IPS-20b (cell line): ENCODE results near the gene HMGCS2.
"Not testable (repeated sequence)": the region's sequence is repeated elsewhere in the genome, so short reads cannot be mapped to it uniquely, and the experiment has no call there.

Experiments used
- H3K27ac ChIP-seq: one replicate; pipeline ENCODE4 v1.5.1; 2013; ENCODE audit warnings: low read length
- H3K27me3 ChIP-seq: 2 replicates; pipeline ENCODE4 v1.6.1; 2013; ENCODE audit warnings: mild to moderate bottlenecking, low read length, inconsistent platforms; ENCODE audit not compliant: insufficient read depth
- H3K36me3 ChIP-seq: 2 replicates; pipeline ENCODE4 v1.6.1; 2013; ENCODE audit warnings: low read depth, mild to moderate bottlenecking, inconsistent platforms, low read length, moderate library complexity; ENCODE audit not compliant: insufficient read depth
- H3K4me1 ChIP-seq: 2 replicates; pipeline ENCODE4 v1.6.1; 2013; ENCODE audit warnings: mild to moderate bottlenecking, control low read depth, inconsistent platforms, low read length, moderate library complexity; ENCODE audit not compliant: insufficient read depth
- H3K4me3 ChIP-seq: 2 replicates; pipeline ENCODE4 v1.5.1; 2013; ENCODE audit warnings: mild to moderate bottlenecking, low read length, inconsistent platforms
- H3K9ac ChIP-seq: 2 replicates; pipeline ENCODE4 v1.6.1; 2013; ENCODE audit warnings: low read depth, mild to moderate bottlenecking, inconsistent platforms, low read length, moderate library complexity
- H3K9me3 ChIP-seq: 2 replicates; pipeline ENCODE4 v1.6.1; 2013; ENCODE audit warnings: mild to moderate bottlenecking, low read depth, low read length, inconsistent platforms; ENCODE audit not compliant: insufficient read depth

HMGCS2 gene

GRCh38 chr1:119720866-119721440 lies 47.8 kb downstream of the HMGCS2 start:
- no peak overlapping the region for H3K27ac ChIP-seq
- H3K36me3 ChIP-seq: peaks cover 76% of the 10 kb centered on the region
- H3K9ac ChIP-seq: no peak overlapping the region

GRCh38 chr1:119718972-119719371 lies 49.7 kb downstream of the HMGCS2 start:
- Histone ChIP-seq H3K36me3 (peaks cover 69% of the 10 kb centered on the region), H3K9ac (no peak overlapping the region), H3K4me1 (peaks cover 21% of the 10 kb centered on the region)

More at GRCh38 chr1:119720866-119721440, 47.8 kb downstream of the HMGCS2 start:
- peaks cover 6% of the 10 kb centered on the region for H3K4me1 ChIP-seq
- H3K4me3 ChIP-seq: no peak overlapping the region
- H3K9me3 ChIP-seq: no peaks in the 10 kb centered on the region
- no peaks in the 10 kb centered on the region for H3K27me3 ChIP-seq

GRCh38 chr1:119718409-119718808 lies 50.3 kb downstream of the HMGCS2 start:
- Histone ChIP-seq H3K27ac (no peak overlapping the region), H3K4me1 (peaks cover 21% of the 10 kb centered on the region), H3K27me3 (no peaks in the 10 kb centered on the region)

More at GRCh38 chr1:119718972-119719371, 49.7 kb downstream of the HMGCS2 start:
- no peaks in the 10 kb centered on the region for H3K9me3 ChIP-seq
- no peak overlapping the region for H3K27ac ChIP-seq
- H3K4me3 ChIP-seq: no peak overlapping the region
- H3K27me3 ChIP-seq: no peaks in the 10 kb centered on the region

DNA sequence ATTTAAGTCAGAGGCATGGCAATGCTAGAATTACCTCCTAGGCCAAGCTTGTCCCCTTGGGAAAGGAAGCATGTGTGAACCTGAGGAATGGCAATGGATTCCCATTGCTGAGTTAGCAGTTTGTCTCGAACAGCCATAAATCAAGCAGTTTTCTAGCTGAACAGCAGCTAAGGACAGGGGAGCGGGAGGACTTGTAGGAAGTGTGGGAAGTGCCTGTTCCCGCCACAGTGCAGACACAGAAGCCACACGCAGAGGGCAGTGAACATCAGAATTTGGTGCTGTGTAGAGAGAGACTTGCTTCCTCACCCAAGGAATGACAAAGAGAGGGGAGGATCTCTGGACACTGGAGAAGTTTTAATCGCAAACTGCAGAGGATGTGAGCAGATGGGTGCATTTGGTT lies 53.2 kb downstream of the HMGCS2 start:
- no peaks in the 10 kb centered on the region for H3K27me3 ChIP-seq
- H3K4me3 ChIP-seq: peak overlapping the region; percentile 98; the same call in 1 of the 2 replicates
- no peaks in the 10 kb centered on the region for H3K9me3 ChIP-seq
- H3K9ac ChIP-seq: peak overlapping the region; percentile 7; the same call in 1 of the 2 replicates
- H3K27ac ChIP-seq: no peak overlapping the region
- peaks cover 38% of the 10 kb centered on the region; the same call in 1 of the 2 replicates for H3K36me3 ChIP-seq
- peaks cover 21% of the 10 kb centered on the region for H3K4me1 ChIP-seq

More at GRCh38 chr1:119718409-119718808, 50.3 kb downstream of the HMGCS2 start:
- H3K9ac ChIP-seq: no peak overlapping the region
- H3K4me3 ChIP-seq: no peak overlapping the region
- H3K36me3 ChIP-seq: peaks cover 64% of the 10 kb centered on the region
- H3K9me3 ChIP-seq: no peaks in the 10 kb centered on the region

- peaks cover 29% of the 10 kb centered on the region; the same call in 1 of the 2 replicates for H3K36me3 ChIP-seq
- H3K27me3 ChIP-seq: no peaks in the 10 kb centered on the region
- peaks cover 21% of the 10 kb centered on the region for H3K4me1 ChIP-seq
- H3K9me3 ChIP-seq: no peaks in the 10 kb centered on the region
- H3K27ac ChIP-seq: no peak overlapping the region
- H3K4me3 ChIP-seq: peak overlapping the region; percentile 98
- peak overlapping the region; percentile 99; the same call in 1 of the 2 replicates for H3K9ac ChIP-seq
Measured at GRCh38 chr1:119714583-119714982, 54.1 kb downstream of the HMGCS2 start.

DNA sequence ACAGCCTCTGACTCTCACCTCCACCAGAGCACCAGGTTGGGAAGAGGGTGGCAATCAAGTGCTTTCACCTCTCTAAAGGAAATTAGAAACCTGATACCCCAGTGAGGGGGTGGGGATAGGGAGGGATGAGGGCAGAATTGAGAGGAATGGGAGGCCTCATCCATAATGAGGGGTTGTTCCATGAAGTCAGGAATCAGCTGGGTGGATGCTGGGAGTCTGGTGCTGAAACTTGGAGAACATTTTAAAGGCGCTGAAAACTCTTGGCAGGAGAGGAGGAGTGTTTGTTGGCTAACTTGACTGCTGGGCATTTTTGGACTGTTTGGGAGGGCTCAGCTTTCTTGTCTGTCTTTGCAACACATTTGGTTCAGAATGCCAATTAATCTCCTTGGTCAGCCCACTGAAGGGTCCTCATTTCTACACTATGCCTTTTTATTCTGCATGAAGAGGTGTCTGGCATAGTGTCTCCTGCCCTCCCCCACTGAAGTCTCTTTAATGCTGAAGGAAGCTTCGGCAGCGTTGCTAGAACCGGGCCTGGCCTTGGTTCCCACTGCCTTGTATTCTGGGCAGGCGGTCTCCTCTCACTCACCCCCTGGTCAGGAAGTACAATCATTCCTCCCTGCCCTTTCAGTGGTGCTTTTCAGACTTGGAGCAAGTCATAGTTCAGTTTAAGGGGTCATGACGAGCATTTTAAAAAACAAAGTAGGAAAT lies 54.8 kb downstream of the HMGCS2 start:
- peaks cover 22% of the 10 kb centered on the region; the same call in 1 of the 2 replicates for H3K36me3 ChIP-seq
- H3K27me3 ChIP-seq: no peaks in the 10 kb centered on the region
- H3K4me1 ChIP-seq: peaks cover 21% of the 10 kb centered on the region
- no peaks in the 10 kb centered on the region for H3K9me3 ChIP-seq
- peak overlapping the region; percentile 98 for H3K4me3 ChIP-seq
- H3K27ac ChIP-seq: peak overlapping the region; percentile 86
- peak overlapping the region; percentile 99 for H3K9ac ChIP-seq

GRCh38 chr1:119713039-119713748 lies 55.5 kb downstream of the HMGCS2 start:
- no peaks in the 10 kb centered on the region for H3K27me3 ChIP-seq
- peak overlapping the region; percentile 98 for H3K4me3 ChIP-seq
- H3K4me1 ChIP-seq: peaks cover 21% of the 10 kb centered on the region
- H3K36me3 ChIP-seq: peaks cover 22% of the 10 kb centered on the region; the same call in 1 of the 2 replicates
- peak overlapping the region; percentile 86 for H3K27ac ChIP-seq
- H3K9ac ChIP-seq: peak overlapping the region; percentile 99
- no peaks in the 10 kb centered on the region for H3K9me3 ChIP-seq

GRCh38 chr1:119712342-119713038 lies 56.2 kb downstream of the HMGCS2 start:
- Histone ChIP-seq H3K9ac (peak overlapping the region; percentile 99), H3K4me1 (peaks cover 21% of the 10 kb centered on the region), H3K27me3 (no peaks in the 10 kb centered on the region), H3K36me3 (peaks cover 22% of the 10 kb centered on the region; the same call in 1 of the 2 replicates), H3K9me3 (no peaks in the 10 kb centered on the region), H3K27ac (peak overlapping the region; percentile 97), H3K4me3 (peak overlapping the region; percentile 98)

GRCh38 chr1:119711804-119712341 lies 56.8 kb downstream of the HMGCS2 start, which contains the start of gene PHGDH:
Gene PHGDH, plus strand, starts transcription at chr1:119711934. Its CDS starts 89 bp downstream, at chr1:119712023.
- Histone ChIP-seq H3K27ac (peak within 1 kb of the TSS; percentile 97), H3K4me1 (peaks cover 21% of the 10 kb centered on the region), H3K9me3 (no peaks in the 10 kb centered on the region), H3K9ac (peak within 1 kb of the TSS; percentile 99), H3K36me3 (peaks cover 22% of the 10 kb centered on the region; the same call in 1 of the 2 replicates), H3K27me3 (no peaks in the 10 kb centered on the region), H3K4me3 (peak within 1 kb of the TSS; percentile 98)

DNA sequence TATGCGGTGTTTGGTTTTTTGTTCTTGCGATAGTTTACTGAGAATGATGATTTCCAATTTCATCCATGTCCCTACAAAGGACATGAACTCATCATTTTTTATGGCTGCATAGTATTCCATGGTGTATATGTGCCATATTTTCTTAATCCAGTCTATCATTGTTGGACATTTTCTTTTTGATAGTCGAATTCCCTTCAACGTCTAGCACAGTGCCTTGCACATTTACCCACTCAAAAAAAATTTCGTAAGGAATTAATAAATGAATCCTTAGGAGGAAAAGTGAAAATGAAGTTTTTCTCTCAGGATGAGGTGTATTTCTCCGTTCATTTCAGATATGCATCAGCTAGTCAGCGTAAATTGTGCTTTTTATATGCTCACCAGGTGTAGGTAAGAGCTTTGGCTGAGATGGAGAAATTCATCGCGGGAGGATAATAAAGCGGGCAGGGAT lies 57.3 kb downstream of the HMGCS2 start:
- Histone ChIP-seq H3K9ac (peak overlapping the region; percentile 99; the same call in 1 of the 2 replicates), H3K4me3 (peak overlapping the region; percentile 98; the same call in 1 of the 2 replicates), H3K36me3 (peaks cover 21% of the 10 kb centered on the region; the same call in 1 of the 2 replicates), H3K4me1 (peaks cover 18% of the 10 kb centered on the region)
- not testable (repeated sequence) for H3K9me3 ChIP-seq, H3K27me3 ChIP-seq, H3K27ac ChIP-seq

DNA sequence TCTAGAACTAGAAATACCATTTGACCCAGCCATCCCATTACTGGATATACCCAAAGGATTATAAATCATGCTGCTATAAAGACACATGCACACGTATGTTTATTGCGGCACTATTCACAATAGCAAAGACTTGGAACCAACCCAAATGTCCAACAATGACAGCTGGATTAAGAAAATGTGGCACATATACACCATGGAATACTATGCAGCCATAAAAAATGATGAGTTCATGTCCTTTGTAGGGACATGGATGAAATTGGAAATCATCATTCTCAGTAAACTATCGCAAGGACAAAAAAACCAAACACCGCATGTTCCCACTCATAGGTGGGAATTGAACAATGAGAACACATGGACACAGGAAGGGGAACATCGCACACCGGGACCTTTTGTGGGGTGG lies 62.1 kb downstream of the HMGCS2 start:
- not testable (repeated sequence) for H3K27me3 ChIP-seq, H3K4me1 ChIP-seq, H3K9ac ChIP-seq, H3K27ac ChIP-seq, H3K36me3 ChIP-seq, H3K4me3 ChIP-seq
- peaks cover 13% of the 10 kb centered on the region for H3K9me3 ChIP-seq
